Lower lobe of right lung (tissue), 2 donors: ENCODE results near the gene MPO. TPM values are rescaled to one million over a fixed set of nuclear protein-coding genes. Genes with fewer than 3 reads are reported as not detected.

Source experiments
- ATAC-seq, 2 donors: fragments of 200-7000 bp; cut with Tn5 transposase; one replicate each; pipeline ENCODE4 v1.9.1; 2020 to 2022; ENCODE audit warnings: mild to moderate bottlenecking in 2 of 2, moderate library complexity in 2 of 2
- DNase-seq: peaks from one replicate; pipeline ENCODE4 v3.0.0-alpha.2; 2020
- H3K27ac ChIP-seq: fragments of 200-600 bp; one replicate; pipeline ENCODE4 v1.8.0; 2022
- H3K27me3 ChIP-seq: fragments of 200-600 bp; one replicate; pipeline ENCODE4 v1.8.0; 2022; ENCODE audit warnings: low read depth
- H3K36me3 ChIP-seq: fragments of 200-600 bp; one replicate; pipeline ENCODE4 v1.8.0; 2022; ENCODE audit warnings: mild to moderate bottlenecking
- H3K4me1 ChIP-seq: fragments of 200-600 bp; one replicate; pipeline ENCODE4 v1.8.0; 2022
- H3K4me3 ChIP-seq: fragments of 200-600 bp; one replicate; pipeline ENCODE4 v1.8.0; 2022; ENCODE audit warnings: mild to moderate bottlenecking
- H3K9me3 ChIP-seq: fragments of 200-600 bp; one replicate; pipeline ENCODE4 v1.8.0; 2022
- CTCF ChIP-seq: fragments of 200-600 bp; IDR thresholded peaks from one replicate; pipeline ENCODE4 v1.8.0; 2022; ENCODE audit warnings: antibody characterized with exemption, mild to moderate bottlenecking
- intact Hi-C: fragments of 100-400 bp; cut with DNase I; formaldehyde crosslinking; loops from one replicate; pipeline ENCODE4 v1.11.0; 2022
- total RNA-seq: library from RNA; stranded (reverse); fragmentation: NEBNext Ultra II Directional; extraction: Animal tissue kit (Norgen Biotek cat#: 25700); gene quantifications from one replicate; pipeline ENCODE4 v1.2.1, GENCODE V29; 2021
- donor health status: DM: no; HTN: yes; CAD: no; lungs with severe emphysema.

The MPO gene
- total RNA-seq, 1 donor from 2014 or later, result 1.1 TPM

- peak; percentile 80 for DNase-seq
- Histone ChIP-seq H3K4me3 (peak overlapping the region; percentile 56), H3K27me3 (peaks cover 20% of the 10 kb centered on the region), H3K27ac (no peak overlapping the region), H3K36me3 (no peaks in the 10 kb centered on the region), H3K9me3 (no peaks in the 10 kb centered on the region), H3K4me1 (peaks cover 11% of the 10 kb centered on the region)
- ATAC-seq, result peak; percentile 94
- intact Hi-C loops, result no loop called here
- TF ChIP-seq CTCF, result peak; percentile 97
These were observed 31.2 kb downstream of the MPO start for GRCh38 chr17:58249270-58250133.

- Histone ChIP-seq H3K27me3 (peaks cover 19% of the 10 kb centered on the region), H3K4me1 (peaks cover 11% of the 10 kb centered on the region), H3K4me3 (peak overlapping the region; percentile 56), H3K27ac (no peak overlapping the region), H3K36me3 (no peaks in the 10 kb centered on the region), H3K9me3 (no peaks in the 10 kb centered on the region)
- TF ChIP-seq CTCF, result no peak
- peak in 1 of 2 donors; percentile 9 for ATAC-seq
- DNase-seq, result no peak
- intact Hi-C loops, result no loop called here
These were observed 31.8 kb downstream of the MPO start for GRCh38 chr17:58248955-58249269.

- TF ChIP-seq CTCF, result no peak
- intact Hi-C loops, result no loop called here
- Histone ChIP-seq H3K9me3 (no peaks in the 10 kb centered on the region), H3K27ac (no peak overlapping the region), H3K4me1 (peaks cover 11% of the 10 kb centered on the region), H3K36me3 (no peaks in the 10 kb centered on the region), H3K4me3 (no peak overlapping the region), H3K27me3 (peaks cover 27% of the 10 kb centered on the region)
- ATAC-seq, result no peak
- DNase-seq, result no peak
These were observed 33.0 kb downstream of the MPO start for GRCh38 chr17:58247511-58248363.

GRCh38 chr17:58246781-58247180 lies 34.0 kb downstream of the MPO start:
- H3K27ac ChIP-seq, result no peak overlapping the region
- ATAC-seq (no peak), DNase-seq (no peak)
- no peaks in the 10 kb centered on the region for H3K36me3 ChIP-seq
- TF ChIP-seq CTCF, result no peak
- H3K4me1 ChIP-seq, result peaks cover 11% of the 10 kb centered on the region
- no peaks in the 10 kb centered on the region for H3K9me3 ChIP-seq
- peaks cover 36% of the 10 kb centered on the region for H3K27me3 ChIP-seq
- no peak overlapping the region for H3K4me3 ChIP-seq
- intact Hi-C loops, result no loop called here

GRCh38 chr17:58246104-58246740 lies 34.5 kb downstream of the MPO start:
- intact Hi-C loops, result no loop called here
- Histone ChIP-seq H3K27ac (no peak overlapping the region), H3K4me3 (no peak overlapping the region), H3K36me3 (no peaks in the 10 kb centered on the region), H3K4me1 (peaks cover 11% of the 10 kb centered on the region), H3K27me3 (peaks cover 42% of the 10 kb centered on the region), H3K9me3 (no peaks in the 10 kb centered on the region)
- ATAC-seq, result no peak
- DNase-seq, result no peak
- no peak for TF ChIP-seq CTCF
